Measurements from ENCODE around the gene CMIP. TPM values are rescaled to one million over a fixed set of nuclear protein-coding genes. Genes with fewer than 3 reads are reported as not detected.

The CMIP gene
- total RNA-seq, 4 donors from 2014 or later, result 16.7 to 104 (median 43.6) TPM

DNA sequence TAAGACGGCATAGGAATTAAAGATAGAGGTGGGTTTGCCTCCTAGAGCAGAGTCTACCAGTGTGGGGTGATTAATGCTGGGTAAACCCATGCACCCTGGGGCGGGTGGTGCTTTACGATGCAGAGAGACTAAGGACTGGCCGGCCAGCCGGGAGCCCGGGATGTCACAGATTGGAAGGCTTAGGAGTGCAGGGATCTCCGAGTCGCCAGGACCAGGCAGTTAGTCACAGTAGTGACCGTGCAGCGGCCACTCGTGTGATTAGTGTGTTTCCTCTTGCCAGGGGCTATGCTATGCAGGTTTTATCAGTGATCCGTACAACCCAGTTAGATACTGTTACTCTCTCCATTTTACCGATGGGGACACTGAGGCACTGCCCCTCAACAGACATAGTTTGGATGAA lies 10.4 kb downstream of the CMIP start:
- no peak overlapping the region for H3K27ac ChIP-seq
- no peaks in the 10 kb centered on the region for H3K9me3 ChIP-seq
- H3K4me1 ChIP-seq, result no peaks in the 10 kb centered on the region
- H3K4me3 ChIP-seq, result no peak overlapping the region
- DNase-seq, result no peak
- no peaks in the 10 kb centered on the region for H3K36me3 ChIP-seq
- TF ChIP-seq POLR2A (IDR thresholded peaks at IDR 0.05), result no peak
- TF ChIP-seq, protein P1, sequence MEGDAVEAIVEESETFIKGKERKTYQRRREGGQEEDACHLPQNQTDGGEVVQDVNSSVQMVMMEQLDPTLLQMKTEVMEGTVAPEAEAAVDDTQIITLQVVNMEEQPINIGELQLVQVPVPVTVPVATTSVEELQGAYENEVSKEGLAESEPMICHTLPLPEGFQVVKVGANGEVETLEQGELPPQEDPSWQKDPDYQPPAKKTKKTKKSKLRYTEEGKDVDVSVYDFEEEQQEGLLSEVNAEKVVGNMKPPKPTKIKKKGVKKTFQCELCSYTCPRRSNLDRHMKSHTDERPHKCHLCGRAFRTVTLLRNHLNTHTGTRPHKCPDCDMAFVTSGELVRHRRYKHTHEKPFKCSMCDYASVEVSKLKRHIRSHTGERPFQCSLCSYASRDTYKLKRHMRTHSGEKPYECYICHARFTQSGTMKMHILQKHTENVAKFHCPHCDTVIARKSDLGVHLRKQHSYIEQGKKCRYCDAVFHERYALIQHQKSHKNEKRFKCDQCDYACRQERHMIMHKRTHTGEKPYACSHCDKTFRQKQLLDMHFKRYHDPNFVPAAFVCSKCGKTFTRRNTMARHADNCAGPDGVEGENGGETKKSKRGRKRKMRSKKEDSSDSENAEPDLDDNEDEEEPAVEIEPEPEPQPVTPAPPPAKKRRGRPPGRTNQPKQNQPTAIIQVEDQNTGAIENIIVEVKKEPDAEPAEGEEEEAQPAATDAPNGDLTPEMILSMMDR (IDR thresholded peaks at IDR 0.05), result no peak
- H3K27me3 ChIP-seq, result no peaks in the 10 kb centered on the region
- intact Hi-C loops (cut with DNase I; ENCODE audit: low total_unique reads), result no loop called here

DNA sequence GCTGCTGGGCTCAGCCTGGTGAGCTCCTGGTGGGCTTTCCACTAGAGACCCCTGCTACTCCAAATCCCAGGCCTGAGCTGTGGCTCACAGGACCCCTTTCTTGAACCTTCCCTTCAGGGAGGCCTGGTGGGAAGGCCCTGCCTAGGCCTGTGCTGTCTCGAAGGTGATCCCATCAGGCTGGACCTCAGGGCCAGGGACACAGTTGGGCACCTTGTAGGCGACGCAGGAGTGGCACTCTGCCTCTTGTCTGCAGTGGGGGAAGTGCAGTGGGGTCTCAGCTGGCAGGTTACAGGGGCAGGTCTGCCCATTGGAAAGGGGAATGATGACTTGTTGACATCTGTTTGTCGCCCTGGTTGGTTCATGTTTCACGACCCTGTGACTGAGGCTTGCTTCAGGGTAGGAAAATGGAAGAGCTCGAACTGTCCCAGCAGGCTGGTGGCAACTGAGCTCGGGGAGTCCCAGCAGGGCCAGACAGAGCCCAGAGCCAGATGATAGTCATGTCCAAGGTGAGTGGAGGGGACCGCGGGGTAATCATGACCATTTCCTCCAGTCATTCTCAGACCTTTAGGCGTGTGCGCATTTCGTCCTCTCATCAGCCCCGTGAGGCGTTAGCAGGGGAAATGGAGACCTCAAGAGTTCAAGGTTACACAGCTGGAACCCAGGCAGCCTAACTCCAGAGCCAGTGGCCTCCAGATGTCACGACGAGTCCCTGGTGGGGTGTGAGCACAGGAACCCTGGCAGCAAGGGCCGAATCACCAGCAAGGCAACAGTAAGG lies 11.3 kb downstream of the CMIP start:
- no peak for DNase-seq
- Histone ChIP-seq H3K27me3 (no peaks in the 10 kb centered on the region), H3K27ac (no peak overlapping the region), H3K9me3 (no peaks in the 10 kb centered on the region), H3K4me1 (no peaks in the 10 kb centered on the region), H3K36me3 (no peaks in the 10 kb centered on the region), H3K4me3 (no peak overlapping the region)
- TF ChIP-seq, protein P1 (IDR thresholded peaks at IDR 0.05), result no peak
- TF ChIP-seq POLR2A (IDR thresholded peaks at IDR 0.05), result no peak
- intact Hi-C loops (cut with DNase I; ENCODE audit: low total_unique reads), result no loop called here

DNA sequence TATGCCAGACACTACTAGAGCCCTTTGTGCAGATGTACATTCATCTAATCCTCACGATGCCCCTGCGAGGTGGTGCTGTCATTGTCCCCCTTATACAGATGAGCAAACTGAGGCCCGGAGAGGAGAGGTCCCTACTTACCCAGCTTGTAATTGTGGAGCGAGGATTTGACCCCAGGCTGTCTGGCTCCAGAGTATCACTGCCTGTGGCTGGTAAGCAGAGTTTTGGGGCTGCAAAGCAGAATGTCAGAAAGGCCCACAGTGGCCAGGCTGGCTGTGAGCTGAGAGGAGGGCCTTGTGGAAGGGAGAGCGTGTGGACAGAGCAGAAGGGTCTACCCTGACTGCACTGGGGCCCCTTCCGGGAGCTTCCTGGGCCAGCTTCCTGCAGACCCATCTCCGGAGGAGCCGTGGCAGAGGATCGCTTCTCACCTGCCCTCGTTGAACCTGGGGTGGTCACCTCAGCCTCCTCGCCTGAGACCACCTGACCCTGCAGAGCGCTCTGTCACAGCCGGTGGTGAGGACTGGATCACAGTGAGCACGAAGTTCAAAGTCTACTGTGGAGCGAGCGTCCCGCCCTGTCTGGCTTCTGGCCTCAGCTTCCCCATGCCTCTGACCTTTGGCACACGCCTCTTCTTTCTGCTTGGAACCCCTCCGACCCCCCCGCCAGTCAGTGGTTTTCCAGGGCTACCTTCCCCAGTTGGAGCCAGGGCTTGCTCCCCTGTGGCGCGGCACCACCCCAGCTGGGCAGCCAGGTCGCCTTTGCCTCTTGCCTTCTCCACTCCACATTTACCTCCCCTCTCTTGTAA lies 12.1 kb downstream of the CMIP start:
- H3K27me3 ChIP-seq, result no peaks in the 10 kb centered on the region
- H3K9me3 ChIP-seq, result no peaks in the 10 kb centered on the region
- no peak overlapping the region for H3K4me3 ChIP-seq
- no peak for DNase-seq
- no peaks in the 10 kb centered on the region for H3K36me3 ChIP-seq
- no peak overlapping the region for H3K27ac ChIP-seq
- H3K4me1 ChIP-seq, result no peaks in the 10 kb centered on the region
- TF ChIP-seq POLR2A (IDR thresholded peaks at IDR 0.05), result no peak
- TF ChIP-seq, protein P1 (IDR thresholded peaks at IDR 0.05), result no peak
- intact Hi-C loops (cut with DNase I; ENCODE audit: low total_unique reads), result no loop called here

DNA sequence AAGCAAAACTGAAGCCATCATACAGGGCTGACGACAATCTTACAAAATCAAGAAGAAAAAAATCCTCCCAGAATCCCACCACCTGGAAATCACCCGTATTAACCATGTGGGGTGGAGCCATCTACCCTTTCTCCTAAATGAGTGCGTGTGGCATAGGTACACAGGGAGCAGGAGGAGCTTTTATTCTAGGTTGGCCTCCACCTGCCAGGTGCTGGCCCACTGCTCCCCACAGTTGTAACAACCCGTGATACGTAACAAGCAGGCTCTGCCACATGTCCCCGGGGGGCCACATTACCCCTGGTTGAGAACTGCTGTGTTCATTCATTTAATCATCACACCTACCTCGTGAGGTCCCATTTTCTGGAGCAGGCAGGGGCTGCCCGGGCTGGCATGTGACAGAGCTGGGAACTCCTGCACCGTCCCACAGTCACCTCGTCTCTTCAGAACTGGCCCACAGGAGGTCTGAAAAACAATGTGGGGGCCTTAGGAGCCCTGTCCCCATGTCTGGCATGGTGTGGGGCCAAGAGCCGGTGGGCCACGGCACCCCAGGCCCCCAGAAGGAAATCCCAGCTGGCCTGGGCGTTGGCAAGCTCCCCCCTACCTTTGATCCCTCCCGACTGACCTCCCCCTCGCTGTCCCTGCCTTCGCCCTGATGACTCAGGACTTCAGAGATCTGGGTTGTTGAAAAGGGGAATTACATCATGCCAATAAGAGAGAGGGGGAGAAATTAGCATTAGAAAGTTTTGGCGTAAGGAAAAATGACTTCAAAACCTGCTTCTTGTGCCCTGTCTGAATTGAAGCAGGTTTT lies 12.9 kb downstream of the CMIP start:
- Histone ChIP-seq H3K27me3 (no peaks in the 10 kb centered on the region), H3K36me3 (no peaks in the 10 kb centered on the region), H3K4me1 (no peaks in the 10 kb centered on the region), H3K27ac (peak overlapping the region in 1 of 2 donors; percentile 6), H3K9me3 (no peaks in the 10 kb centered on the region), H3K4me3 (no peak overlapping the region)
- DNase-seq, result no peak
- TF ChIP-seq, protein P1 (IDR thresholded peaks at IDR 0.05), result no peak
- no peak for TF ChIP-seq POLR2A (IDR thresholded peaks at IDR 0.05)
- intact Hi-C loops (cut with DNase I; ENCODE audit: low total_unique reads), result no loop called here
